IPS DF 4.7 (cell line): ENCODE measurements around the gene ADAMTS2.

ENCODE experiments used
- DNase-seq: peaks from one replicate; pipeline ENCODE4 v3.0.0-alpha.2; 2013; ENCODE audit warnings: low spot score; ENCODE audit errors: extremely low read depth

Gene ADAMTS2

DNA sequence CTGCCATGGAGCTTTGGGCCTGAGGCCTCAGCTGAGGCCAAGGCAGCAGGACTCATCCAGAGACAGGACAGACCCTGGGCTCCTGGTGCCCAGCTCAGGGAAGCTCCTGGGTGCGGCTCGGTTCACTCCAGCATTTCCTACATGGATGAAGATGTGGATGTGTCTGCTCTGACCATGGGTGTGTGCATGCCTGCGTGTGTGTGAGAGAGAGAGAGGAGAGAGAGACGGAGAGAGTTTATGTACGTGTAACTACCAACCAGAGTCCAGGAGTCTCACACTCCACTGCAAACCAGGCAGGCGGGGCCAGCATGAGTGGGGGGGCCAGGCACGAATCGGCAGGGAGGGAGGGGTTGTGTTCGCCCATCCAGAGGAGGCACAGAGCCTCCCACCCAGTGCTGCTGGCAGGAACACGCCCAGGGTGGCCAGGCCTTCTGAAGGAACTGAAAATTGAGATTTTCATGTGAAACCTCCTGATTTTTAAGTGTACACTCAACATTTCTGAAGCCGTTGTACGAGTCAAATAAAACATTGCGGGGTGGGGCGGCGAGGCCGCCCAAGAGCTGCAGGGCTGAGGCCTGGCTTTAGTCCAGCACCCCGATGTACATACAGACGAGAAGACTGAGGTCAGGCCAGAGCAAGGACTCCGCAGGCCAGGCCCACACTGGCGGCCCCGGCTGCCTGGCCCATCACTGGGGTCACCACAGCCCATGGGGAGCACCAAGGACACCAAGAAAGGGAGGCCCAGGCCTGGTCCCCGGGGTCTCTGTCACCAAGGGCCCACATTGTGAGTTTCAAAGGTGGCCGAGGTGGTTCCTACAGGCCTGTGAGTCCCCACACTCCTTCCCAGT lies 88.7 kb downstream of the ADAMTS2 start:
- DNase-seq: no peak

DNA sequence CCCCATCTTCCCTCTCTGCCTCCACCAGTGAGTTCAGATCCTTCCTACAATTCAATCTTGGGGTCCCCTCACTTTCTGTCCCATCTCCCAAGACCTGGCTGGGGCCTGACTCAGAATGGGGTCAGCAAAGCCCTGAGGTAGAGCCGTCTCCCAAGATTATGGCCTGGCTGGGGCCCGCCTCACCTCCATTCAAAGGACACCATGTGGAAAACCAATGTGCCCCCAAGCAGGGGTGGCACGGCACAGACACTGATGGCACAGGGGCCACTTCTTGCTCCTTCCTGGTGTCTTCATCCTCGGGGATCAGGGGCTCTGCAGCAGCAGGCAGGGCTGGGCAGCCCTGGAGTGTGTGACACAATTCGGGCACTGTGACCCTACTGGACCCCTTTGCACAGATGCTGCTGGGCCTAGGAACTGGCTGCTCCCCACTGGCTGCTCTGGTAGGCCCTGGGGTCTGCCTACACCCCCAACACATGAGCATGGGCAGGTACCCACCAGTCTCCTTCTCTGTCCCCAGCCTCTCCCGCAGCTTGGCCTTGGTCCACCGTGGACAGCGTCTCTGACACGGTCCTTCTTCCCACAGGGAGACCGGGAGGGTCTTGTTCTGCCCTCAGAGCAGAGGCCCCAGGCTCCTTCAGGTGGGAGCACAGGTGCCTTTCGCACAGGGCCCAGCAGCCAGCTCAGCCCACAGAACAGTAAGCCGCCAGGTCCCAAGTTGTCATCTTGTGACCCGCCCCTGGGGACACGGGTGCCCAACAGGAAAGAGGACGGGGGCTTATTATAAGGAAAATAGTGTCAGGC lies 89.5 kb downstream of the ADAMTS2 start:
- DNase-seq: no peak

DNA sequence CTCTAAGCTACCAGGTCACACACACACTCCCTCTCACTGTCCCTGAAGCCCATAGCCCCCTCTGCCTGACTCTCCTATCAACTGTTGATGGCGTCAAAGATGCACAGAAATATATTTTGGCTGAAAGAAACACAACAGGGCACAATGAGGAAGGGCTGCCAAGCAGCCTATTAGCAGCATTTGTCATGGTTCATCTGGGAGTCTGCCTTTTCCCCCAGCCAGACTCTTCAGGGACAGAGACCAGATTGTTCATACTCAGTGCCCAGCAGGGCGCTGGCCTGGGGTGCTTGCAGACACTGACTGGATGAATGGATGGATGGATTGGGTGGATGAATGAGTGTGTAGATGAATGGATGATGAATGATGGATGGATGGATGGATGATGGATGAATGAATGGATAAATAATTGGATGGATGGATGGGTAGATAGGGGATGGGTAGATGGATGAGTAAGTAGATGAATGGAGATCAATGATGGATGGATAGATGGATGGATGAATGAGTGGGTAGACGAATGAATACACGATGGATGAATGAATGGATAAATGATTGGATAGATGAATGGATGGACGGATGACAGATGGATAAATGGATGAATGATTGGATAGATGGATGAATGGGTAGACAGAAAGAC lies 90.5 kb downstream of the ADAMTS2 start:
- no peak for DNase-seq

DNA sequence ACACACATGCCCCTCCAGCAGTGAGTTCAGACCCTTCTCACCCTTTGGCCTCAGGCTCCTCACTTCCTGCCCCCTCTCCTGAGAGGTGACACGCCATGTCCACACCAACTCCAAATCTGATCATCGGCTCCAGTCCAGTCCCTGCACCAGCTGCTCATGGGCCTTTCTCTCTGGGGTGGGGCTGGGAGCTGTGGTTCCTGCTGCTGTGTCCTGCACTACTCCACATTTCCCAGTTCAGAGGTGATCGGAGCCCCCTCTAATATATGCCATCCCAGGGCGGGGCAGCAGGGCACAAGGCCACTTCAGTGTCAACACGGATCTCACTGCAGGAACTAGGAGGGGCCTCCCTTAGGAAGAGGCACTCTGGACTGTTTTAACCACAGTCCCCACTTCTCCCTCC lies 91.5 kb downstream of the ADAMTS2 start:
- no peak for DNase-seq

DNA sequence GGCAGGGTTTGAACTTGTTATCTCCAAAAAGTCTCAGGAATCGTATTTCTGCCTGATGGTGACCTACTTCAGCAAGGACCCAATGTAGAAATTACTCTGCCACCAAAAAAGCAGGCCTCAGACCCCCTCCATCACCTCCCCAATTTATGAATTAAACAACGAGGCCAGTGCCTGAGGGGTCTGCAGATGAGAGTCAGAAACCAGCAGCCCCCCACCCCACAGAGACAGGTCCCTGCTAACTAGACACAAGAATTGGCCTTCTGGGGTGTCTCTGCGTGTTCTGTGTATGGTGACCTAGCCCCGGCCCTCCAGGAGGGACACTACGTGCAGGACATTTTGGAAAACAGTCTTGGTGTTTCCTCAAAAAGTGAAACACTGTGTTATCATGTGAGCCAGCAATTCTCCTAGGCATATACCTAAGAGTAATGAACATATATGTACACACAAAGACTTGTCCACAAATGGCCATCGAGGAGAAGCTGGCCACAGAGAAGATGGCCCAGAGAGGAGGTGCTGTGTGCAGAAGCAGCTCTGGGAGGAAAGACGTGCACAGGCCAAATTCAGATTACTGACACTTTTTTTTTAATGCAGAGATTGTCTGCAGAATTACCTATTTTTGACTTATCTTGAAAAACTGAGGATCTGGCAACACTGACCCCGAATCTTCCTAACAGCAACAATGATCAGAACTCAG lies 93.8 kb downstream of the ADAMTS2 start:
- no peak for DNase-seq

DNA sequence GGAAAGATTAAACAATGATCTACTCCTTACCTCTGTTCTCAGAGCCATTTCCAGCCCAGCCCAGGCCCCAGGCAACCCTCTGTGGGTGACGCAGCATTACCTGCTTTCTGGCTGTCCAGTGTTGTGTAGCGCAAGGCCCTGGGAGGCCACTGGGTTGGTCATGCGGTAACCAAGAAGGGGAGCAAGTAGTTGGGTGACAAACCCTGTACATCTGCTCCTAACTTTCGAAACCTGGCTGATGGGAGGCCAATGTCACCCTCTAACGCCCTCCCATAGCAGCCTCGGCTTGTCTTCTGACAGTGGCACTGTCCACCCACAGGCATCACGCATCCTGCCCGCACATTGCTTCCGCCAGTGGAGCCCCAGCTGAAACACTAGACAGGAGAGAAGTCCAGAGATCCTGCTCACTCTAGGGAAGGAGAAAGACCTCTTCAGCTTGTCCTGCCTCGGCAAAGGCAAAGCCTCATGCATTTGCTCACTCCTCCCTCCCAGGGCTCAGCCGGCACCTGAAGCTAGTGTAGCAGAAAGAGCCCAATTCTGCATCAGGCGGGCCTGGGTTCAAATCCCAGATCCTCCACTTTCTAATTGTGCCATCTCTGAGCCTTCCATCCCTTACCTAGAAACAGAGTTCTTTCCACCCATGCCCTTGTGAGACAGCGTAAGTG lies 94.6 kb downstream of the ADAMTS2 start:
- no peak for DNase-seq

DNA sequence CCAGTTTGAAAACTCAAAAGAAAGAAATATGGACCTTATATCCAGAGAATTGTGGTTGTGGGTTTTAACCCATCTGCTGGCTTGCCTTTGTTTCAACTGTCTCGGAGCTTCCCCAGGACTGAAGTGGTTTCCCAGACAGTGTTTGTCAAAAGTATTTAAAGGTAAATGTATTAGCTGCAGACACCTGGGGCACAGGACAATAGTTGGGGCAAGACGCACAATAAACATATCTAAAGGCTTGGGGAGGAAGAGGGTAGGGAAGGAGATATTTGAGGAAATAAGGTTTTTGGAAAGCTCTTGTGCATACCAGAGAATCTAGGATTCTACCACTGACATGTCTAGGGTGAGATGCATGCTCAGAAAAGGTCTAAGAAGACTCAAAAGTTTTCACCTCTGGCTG lies 99.0 kb downstream of the ADAMTS2 start:
- DNase-seq: peak; percentile 38

DNA sequence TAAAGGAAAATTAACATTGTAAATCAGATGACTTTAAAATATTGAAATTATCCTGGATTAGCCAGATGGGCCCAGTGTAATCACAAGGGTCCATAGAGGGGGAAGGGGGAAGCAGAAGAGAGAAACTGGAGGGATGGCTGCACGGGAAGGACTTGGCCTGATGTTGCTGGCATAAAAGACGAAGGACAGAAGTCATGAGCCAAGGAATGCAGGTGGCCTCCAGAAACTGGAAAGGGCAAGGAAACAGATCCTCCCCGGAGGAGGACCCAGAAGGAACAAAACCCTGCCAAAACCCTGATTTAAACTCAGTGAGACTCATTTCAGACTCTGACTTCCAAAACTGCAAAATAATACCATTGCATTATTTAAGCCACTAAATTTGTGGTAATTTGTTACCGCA lies 100.2 kb downstream of the ADAMTS2 start:
- no peak for DNase-seq

DNA sequence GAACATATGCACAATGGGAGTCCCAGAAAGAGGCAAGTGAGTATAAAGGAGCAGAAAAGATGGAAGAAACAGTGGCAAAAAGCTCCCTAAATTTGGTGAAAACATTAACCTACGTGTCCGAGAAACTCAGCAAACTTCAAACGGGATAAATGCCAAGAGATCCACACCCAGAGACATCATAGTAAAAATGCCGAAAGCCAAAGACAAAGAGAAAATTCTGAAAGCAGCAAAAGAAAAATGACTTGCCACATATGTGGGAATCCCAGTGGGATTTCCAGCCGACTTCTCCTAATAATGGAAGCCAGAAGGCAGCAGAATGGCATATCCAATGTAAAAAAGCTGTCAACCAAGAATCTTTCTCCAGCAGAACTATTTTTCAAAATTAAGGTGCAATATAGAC lies 101.2 kb downstream of the ADAMTS2 start:
- no peak for DNase-seq

DNA sequence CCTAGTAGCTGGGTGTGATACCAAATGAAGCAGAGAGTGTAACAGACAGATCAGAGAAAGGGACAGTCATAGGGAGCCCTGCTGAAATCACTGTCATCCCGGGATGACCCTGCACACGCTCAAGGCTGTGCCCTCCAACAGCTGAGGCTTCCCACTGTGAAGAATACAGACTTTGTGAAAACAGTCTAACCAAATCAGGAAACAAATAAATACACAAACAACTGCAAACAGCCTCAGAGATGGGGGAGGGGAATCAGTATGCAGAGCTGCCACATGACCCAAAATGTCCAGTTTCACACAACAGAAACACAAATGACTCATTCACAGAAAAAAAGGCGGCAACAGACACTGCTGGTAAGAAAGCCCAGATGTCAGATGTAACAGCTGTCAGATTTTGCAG lies 101.9 kb downstream of the ADAMTS2 start:
- DNase-seq: no peak

DNA sequence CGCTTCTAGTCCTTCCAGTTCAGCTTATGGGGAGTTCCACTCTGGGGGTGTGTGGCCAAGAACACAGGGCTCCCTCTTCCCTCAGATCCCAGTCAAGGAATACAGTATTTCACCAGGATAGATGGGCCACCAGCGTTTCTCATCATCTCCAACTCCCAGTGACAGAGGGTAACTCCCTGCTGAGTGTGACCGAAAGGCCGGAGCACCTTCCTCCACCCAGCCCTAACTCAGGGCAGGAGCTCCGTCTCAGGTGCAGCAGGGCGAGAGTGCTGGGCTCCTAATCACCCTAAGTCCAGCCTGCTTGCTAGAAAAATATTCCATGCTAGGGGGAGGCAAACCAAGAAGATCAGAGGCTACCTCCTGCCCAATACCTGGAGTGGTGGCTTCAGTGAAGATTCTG lies 102.6 kb downstream of the ADAMTS2 start:
- no peak for DNase-seq

DNA sequence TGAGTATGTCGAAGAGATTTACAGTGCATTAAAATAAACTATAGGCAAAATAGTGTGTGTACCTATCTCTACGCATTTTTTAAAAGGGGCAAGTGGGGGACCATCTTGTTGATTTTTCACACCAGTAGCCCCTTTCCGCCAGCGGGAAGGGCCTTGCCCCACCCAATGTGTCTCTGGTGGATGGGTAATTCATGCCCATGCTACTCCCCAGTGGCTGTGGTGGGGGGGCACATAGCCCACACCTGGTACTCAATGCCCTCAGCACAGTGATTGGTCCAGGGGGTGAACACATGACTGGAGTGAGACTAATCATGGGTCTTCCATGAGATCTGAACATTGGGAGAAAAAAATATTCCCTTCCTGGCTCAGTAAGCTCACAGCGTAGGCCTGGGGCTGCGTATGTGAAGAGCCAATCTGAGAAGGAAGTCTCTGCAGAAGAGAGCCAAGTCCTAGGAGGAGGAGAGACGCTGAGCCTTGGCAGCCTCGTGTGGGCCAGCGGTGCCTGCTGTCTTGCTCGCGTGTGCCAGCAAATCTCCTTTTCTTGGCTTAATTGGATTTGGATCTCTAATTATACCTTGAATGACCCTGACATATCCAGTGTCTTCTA lies 103.4 kb downstream of the ADAMTS2 start:
- DNase-seq: no peak

DNA sequence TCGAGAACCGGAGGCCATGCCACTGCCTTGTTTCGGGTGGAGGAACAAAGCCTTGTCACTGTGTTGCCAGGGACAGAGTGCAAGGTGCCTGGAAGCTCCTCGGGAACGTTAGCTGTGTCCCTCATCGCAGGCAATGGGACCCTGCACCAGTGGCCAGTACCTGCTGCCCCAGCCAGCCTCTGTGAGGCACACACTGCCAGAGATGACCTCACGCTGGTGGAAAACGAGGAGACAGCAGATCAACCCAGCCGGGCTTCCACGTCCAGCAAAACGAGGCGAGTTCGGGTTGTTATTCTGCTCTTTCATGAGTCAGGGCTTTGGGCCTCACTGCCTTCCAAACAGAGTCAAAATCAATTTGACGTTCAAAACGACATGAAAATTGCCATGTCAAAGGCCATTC lies 104.1 kb downstream of the ADAMTS2 start:
- no peak for DNase-seq

DNA sequence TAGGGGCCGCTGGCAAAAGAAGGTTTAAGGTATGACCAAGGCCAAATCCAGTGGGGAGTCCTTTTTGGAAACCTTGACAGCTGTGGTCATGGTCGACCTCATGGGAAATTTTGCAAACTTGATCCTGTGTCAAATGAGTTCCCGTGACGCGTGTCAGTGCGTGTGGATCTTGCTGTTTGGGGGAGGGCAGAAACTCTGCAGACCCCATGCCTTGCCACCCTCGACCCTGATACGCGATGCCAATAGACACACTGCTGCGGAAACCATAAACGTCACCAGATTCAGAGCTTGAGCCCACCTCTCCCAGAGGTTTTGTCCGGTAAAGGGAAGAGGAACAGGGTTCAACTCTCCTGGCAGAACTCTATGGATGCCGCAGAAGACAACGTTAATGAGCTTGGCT lies 104.7 kb downstream of the ADAMTS2 start:
- no peak for DNase-seq

DNA sequence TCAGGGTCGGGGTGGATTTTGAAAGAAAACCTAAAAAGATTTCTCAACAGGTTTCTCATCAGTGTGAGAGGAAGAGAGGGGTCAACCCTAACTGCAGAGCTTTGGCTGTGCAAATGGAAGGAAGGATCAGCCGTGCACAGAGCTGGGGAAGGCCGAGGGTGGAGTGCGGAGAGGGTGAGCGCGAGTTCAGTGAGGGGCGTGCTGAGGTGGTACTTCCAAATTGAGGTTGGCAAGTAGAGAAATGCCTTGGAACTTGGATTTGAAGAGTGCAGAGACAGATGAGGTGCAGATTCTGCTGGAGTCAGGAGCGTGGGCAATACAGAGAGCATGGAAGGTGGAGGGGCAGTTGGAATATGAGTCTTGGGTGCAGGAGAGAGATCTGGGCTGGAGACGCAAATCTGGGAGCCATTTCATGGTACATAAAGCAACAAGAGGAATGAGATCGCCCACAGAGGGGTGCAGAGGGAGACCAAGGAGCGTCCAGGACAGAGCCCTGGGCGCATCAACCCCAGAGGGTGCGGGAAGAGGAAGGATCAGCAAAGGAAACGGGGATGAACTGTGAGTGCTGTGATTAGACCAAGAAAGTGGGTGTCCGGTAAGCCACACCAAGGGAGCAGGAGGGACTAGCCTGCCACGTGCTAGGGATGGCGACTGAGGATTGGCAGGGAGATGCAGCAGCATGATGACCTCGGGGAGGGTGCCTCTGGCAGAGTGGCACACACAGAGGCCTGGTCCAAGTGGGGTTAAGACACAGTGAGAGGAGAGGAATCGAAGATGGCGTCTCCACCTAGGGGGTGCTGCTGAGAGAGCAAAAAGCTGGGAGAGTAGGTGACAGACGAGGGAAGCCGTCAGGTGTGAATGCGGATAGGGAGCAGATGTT lies 105.8 kb downstream of the ADAMTS2 start:
- no peak for DNase-seq

DNA sequence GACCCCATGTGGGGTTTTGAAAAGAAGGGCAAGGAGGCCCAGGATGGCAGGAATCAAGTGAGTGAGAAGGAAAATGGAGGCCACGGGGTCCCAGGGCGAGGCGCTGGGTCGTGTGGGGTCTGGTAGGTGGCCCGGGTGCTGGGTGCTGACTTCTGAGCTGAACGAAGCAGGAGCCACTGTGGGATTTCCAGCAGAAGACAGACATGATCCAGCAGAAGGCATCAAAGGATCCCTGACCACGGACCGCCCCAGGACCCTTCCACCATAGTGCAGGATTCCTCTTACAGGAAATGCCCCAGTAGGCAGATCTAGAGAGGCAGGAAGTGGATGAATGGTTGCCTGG lies 106.7 kb downstream of the ADAMTS2 start:
- no peak for DNase-seq

DNA sequence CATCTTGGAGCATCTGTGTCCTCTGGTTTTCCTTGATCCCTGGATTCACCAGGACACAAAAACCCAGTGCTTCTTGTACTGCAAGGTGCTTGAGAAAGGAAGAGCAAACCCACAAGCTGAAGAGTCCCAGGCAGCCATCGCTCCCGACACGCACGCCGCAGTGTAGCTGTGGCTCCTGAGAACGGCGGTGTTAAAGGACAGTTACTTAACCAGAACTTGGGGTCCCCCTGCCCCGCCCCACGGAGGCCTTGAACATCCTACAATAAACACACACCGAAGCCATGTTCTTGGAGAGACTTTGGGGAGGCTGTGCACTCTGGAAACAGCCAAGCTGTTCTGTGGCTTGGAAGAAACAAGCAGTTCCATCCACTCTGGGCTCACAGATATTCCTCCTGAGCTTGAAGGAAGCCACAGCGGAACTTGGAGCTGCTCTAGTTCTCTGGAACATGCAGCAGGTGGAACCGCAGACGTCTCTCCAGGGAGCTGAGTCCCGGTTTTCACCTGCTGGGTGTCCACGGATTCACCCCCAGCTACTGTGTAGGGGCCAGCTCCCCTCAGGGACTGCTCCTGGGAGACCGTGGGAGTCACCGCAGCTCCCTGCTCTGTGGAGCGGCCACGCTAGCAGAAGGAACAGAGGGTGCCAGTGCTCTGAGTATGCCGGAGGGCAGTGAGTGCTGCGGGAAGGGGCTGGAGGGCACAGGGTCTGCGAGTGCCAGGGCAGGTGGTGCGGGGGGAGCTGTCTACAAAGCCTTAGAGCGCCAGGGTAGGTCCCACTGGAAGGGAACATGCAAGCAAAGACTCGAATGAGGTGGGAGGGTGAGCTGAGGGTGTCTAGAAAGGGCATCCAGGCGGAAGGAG lies 107.3 kb downstream of the ADAMTS2 start:
- no peak for DNase-seq

DNA sequence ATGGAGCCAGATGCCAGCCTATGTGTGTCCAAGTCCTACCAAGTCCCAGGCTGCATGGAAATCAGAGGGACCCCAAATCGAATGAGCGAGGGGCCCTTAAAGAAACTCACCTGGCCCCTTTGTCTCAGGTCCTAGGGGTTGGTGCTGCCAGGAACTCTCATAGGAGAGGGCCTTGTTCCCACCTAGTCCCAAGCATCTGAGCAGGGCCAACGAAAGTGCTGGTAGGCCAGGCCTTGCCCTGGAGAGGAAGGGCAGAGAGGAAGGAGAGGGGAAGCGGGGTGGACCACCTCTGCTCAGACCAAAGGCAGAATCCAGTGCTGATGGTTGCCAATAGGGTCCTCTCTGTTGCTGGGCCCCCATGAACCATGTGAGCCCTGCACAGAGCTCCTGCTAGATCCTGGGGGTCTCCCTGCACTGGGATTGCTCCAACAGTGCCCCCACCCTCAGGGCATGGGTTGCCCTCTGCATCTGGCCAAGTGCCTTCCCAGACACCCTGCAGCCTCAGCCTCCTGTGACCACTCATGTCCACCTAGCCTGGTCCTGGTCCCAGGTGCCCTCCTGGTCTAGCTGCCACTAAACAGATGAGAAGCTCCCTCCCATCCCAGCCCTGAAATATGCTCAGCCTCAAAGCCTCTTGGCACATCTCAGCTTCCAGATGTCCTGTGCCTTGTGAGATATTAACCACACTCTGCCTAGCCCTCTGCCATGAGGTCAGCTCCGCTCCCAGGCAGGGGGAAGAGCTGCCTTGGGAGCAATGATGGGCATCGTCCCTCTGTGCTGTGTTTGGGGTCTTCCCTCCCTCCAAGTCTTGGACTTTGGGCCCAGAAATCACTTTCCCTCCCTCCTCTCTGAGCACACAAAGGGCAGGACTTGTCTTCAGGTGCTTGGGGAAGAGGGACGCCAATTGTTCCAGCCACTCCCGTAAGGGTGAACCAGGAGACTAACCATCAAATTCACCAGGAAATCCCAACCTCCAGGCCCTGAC lies 109.6 kb downstream of the ADAMTS2 start:
- DNase-seq: no peak
